NCI-H2196 (cell line): ENCODE data around the gene RAET1L.
"Not testable (repeated sequence)": the region's sequence is repeated elsewhere in the genome, so short reads cannot be mapped to it uniquely, and the experiment has no call there.

Experiments
- DNase-seq: peaks from one replicate; lab custom pipeline; 2025; ENCODE audit not compliant: unreplicated experiment; lab: John Stamatoyannopoulos, UW

Gene RAET1L

DNA sequence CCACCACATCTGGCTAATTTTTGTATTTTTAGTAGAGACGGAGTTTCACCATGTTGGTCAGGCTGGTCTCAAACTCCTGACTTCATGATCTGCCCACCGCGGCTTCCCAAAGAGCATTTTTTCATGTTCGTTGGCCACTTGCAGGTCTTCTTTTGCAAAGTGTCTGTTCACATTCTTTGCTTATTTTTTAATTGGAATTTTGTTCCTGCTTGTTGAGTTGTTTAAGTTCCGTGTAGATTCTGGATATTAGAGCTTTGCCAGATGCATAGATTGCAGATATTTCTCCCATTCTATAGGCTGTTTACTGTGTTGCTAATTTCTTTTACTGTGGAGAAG, 8.2 kb downstream of the RAET1L start:
- DNase-seq: not testable (repeated sequence)

DNA sequence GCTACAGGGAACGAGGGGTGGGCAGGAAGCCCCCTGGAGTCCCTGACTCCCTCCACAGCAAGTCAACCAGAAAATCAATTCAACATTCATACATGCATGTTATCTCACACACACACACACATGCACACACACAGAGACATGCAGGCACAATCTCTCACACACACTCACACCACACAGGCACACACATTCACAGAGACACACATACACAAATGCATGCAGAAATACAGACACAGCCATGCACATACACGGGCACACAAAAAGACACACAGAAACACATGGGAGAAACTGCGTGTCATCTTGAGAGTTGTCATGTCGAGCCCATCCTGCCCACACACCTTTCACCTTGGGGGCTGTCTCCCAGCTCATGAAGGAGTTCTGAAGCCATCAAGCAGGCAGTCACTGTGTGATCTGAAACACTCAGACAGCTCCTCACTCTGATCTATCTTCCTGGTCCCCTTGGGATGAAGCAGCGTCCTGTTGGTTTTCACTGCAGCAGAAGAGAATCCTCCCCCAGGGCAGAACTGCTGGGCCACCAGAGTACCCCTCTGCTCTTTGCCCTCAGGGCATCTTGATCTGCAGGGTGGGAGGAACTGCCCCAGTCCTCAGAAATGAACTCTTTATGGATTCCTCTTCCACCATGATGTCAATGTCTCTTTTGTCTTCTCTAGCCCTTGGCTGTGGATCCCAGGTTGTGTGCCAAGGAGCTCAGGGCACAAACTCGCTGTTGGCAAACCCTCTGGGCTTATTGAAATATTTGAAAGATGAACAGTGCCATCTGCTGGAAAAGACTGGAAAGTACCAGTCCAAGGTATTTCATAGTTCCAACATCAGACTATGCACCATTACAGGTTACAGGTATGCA, 8.8 kb downstream of the RAET1L start:
- DNase-seq: peak; percentile 88

DNA sequence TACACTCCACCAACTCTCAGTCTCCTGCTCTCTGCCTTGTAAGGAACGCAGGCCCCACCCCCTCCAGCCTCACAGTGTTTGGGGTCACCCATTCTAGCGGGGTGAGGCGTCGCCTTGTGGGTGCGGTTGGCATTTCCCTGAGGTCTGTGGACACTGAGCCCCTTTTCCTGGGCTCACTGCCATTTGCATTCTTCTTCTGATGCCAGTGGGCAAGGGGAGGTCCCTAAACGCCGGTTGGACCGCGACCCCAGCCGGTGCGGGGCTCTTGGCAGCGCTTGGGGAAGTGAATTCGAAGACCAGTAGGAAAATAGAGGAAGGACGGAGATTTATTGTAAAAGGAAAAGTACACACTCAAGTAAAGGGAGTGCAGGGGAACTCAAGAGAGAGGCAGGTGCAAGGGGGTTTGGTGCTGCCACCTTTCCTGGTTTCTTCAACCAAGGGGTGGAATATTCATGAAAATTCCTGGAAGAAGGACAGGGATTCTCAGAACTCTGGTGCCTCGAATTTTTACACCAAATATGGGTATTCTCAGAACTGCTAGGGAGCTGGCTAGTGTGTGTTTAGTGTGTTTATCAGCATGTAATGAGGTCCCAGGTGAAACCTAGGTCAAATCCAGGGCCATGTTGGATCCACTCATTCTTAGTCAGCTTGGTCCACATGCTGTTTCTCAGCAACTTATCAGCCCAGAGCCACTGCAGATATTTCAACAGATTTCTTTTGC, 9.9 kb downstream of the RAET1L start:
- not testable (repeated sequence) for DNase-seq

DNA sequence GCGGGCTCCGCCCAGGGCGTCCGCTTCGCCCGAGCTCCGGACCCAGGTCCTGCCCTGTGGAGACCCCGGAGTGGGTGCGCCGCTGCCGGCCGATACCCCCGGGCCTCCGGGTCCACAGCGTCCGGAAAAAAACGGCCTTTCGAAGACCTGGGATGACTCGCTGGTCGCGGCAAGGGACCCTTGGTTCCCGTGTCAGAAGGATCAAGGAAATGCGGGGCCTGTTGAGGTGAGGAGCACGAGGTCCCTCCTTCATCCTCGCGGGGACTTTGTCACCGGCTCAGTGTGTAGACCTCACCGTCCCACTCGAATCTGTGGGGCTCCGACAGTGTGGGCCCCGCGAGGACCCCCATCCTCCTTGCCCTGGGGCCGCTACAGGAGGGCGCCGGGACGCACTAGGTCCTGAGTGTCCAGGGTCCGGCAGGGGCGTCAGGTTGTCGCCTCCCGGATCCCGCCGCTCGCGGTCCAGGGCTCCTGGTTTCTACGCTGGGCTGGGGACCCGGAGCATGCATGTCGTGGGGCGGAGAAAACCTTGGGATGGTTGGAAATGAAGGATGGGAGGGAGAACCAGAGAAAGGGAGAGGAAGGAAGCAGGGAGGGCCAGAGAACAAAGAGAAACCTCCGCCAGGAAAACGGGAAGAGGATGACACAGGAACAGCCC, 10.6 kb downstream of the RAET1L start:
- not testable (repeated sequence) for DNase-seq

- DNase-seq: not testable (repeated sequence)
Measured at GRCh38 chr6:150013785-150014622, 11.3 kb downstream of the RAET1L start.

DNA sequence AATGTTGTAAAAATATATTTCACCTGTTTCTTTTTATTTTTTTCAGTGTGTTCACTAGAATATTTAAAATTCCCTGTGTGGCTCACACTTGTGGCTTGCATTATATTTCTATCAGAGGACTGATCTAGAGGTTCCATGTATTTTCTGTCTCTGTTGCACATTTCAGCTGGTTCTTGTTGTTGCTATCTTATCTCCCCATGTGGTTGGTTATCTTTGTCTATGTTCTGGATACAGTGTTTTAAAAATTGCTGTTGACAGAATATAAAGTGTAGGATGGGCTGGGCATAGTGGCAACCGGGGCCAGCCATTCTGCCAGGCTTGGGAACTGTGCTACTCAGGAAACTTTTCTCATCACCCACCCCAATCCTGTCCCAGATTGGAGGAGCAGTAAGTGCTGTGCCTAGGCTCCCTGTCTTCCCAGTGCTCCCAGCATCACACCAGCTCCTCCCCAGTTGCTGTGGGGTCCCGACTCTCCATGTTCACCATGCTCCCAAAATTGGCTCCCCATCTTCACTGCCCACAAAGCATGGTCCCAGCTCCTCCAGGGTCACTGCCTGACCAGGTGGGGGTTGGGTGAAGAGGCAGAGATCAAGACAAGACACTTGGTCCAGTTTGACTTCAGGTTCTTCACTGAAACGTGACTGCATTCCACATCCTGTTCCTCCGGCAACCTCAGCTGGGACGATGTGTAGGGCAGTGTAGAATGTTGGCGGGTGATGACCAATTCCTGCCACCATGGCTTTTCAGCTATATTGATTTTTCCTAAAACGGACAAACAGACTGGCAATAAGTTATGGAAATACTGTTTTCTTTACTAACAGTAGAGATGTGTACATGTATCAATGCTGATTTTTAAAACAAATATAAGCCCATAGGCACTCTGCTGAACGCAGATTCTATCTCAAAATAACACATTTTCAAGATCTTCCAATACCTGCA, 12.2 kb downstream of the RAET1L start:
- DNase-seq: not testable (repeated sequence)

DNA sequence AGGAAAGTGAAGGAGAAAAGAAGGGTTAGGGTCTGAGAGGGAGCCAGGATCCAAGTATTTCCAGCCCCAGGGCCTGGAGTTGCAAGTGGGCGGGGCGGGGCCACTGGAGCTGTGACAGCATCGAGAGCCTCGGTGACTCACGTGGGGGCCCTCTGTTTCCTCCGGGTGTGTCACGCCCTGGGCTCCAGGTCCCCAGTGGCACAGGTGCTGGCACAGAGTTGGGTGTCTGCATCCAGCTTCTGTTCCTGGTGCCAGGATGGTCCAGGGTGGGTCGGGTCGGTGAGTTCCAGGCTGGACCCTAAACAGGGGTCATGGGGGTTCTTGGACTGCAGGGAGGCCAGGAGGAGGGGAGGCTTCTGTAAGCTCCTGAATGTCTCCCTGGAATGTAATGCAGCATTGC, 16.7 kb downstream of the RAET1L start:
- no peak for DNase-seq

- DNase-seq: peak; percentile 24
Measured at GRCh38 chr6:150006961-150007464, 18.3 kb downstream of the RAET1L start.

- DNase-seq: no peak
Measured at GRCh38 chr6:150005761-150006651, 19.3 kb downstream of the RAET1L start.

DNA sequence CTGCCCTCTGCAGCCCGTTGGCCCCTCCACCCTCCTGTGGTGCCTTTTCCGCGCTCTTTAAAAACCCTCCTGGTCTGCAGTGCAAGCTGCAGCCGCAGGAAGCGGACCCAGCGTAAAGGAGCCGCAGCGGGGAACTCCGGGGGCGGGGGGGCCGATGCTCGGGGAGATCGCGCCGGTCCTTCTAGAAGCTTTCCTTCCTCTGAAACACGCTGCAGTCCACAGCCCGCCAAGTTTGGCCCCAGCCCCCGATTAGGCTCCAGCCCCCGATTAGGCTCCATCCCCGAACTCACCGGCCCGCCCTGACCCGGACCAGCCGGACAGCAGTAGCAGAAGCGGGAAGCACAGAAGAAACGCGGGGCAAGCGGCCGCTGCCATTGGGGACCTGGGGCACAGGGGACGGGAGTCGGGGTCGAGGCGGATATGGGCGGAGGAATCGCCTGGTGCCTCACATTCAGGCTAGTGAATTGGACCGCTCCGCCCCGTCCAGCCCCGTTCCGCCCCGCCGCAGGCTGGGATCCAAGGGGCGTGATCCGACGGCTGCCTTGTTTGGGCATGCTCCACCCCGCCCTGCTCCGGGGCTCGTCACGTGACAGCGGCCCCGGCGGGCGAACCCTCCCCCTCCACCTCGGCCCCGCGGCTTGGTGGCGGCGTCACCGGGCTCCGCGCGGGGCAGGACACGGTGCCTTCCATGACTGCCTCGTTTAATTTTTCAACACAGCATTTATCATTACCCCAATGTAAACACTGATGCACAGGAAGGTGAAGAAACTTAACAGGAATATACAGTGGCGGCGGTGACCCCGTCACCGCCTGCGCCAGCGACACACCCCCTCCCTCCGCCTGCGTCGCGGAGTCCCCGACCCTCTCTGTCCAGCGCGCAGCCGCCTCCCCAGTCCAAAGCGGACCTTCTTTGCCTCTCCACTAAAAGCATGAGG, 20.3 kb downstream of the RAET1L start:
- DNase-seq: peak; percentile 94

DNA sequence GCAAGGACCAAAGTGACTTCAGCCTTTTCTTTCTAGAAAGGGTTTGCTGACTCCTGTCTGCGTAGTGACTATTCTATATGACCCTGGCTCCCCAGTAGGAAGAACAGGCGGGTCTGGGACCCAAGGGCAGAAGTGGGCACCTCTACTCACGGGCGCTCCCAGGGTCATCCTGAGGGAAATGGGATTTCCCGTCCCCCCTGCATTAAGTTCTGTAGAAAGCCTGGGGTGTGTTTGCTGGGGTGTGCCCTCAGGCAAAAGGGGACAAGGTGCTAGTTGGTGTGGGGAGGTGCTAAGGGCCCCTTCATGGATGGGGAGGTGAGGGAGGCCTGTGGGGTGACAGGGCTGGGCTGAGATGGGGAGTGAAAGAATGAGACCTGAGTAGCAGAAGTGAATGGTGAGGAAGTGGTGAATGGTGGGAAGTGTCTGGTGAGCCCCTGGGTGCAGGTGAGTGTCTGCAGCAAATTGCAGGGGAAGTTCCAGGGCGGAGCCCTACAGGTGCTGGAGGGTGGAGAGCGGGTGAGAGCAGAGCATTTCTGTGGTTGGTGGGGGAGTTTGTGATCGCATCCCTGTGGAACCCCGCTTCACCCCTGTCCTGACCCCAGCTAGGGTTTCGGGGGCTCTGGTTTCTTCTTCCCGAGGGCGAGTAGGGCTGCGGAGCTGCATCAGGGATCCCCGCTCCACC, 21.1 kb downstream of the RAET1L start:
- DNase-seq: no peak

DNA sequence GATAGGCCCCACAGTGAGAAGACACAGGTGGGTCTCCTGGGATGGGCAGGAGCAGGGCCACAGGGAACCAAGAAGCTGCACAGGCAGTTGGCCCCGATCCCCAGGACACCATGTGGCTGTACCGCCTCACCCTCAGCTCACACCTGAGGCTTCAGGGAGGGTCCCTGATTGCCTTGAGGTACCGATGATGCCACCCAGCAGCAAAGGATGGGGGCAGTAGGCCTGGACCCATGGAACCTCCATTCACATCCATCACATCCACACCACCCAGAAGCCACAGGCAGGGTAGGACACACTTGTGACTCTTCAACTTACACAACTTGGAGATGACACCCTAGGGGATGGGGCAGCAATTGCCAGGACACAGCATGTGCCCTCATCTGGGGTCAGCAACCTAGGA, 21.7 kb downstream of the RAET1L start:
- not testable (repeated sequence) for DNase-seq

DNA sequence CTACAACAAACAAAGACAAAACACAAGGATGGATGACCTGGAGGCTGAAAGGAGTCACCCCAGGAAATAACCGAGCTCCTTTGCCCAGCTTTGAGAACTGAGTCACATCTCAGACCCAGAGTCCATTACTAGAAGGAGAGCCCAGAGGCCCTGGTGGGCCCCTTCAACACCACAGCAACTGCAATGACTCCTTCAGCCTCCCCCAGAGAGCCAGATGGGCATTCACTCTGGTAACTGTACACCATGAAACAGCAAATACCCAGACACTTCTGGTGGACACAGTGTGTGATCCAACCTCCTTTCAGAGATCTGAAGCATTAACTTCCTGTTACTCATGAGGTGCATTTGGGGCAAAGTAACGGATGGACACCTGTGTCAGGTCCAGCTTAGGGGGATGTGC, 22.6 kb downstream of the RAET1L start:
- DNase-seq: no peak

GRCh38 chr6:150001295-150002008, 23.9 kb downstream of the RAET1L start:
- DNase-seq: no peak

GRCh38 chr6:149999636-150000035, 25.7 kb downstream of the RAET1L start:
- no peak for DNase-seq

DNA sequence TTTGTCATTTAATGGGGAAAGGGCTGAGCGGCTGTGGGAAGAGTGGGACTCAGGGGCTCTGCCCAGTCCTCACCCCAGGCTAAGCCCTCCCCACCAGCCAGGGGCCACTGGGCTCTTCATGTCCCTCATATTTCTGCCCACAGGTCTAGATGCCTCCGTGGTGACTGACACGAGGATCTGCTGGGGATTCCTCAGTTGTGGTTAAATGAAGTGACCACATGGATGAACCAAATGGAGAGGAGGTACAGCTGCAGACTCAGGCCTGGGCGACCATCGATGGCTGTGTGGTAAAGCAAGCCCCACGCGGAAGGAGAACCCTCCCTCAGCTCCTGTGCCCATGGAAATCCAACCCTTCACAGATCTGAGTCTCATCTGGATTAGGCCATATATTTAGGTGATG, 29.4 kb downstream of the RAET1L start:
- no peak for DNase-seq
